Measurements from ENCODE around the gene PLPPR1.

Gene PLPPR1

GRCh38 chr9:101128623-101129022 is 100.1 kb downstream of the PLPPR1 start:
- DNase-seq = no peak

GRCh38 chr9:101130054-101130453 is 101.5 kb downstream of the PLPPR1 start:
- no peak for DNase-seq

GRCh38 chr9:101131326-101131725 is 102.8 kb downstream of the PLPPR1 start:
- no peak for DNase-seq

- DNase-seq = no peak
These were observed 104.3 kb downstream of the PLPPR1 start for GRCh38 chr9:101132801-101133200.

- no peak for DNase-seq
These were observed 110.0 kb downstream of the PLPPR1 start for GRCh38 chr9:101138509-101138908.

GRCh38 chr9:101139082-101139481 is 110.6 kb downstream of the PLPPR1 start:
- DNase-seq = no peak

- no peak for DNase-seq
These were observed 112.2 kb downstream of the PLPPR1 start for GRCh38 chr9:101140764-101141163.

GRCh38 chr9:101146508-101146907 is 118.0 kb downstream of the PLPPR1 start:
- no peak for DNase-seq

GRCh38 chr9:101148344-101148743 is 119.8 kb downstream of the PLPPR1 start:
- DNase-seq = no peak

- no peak for DNase-seq
These were observed 129.8 kb downstream of the PLPPR1 start for GRCh38 chr9:101158361-101158760.

- no peak for DNase-seq
These were observed 133.7 kb downstream of the PLPPR1 start for GRCh38 chr9:101162231-101162630.

- DNase-seq = no peak
These were observed 136.6 kb downstream of the PLPPR1 start for GRCh38 chr9:101165131-101165530.

GRCh38 chr9:101167490-101168134 is 139.1 kb downstream of the PLPPR1 start:
- no peak for DNase-seq

- DNase-seq = no peak
These were observed 144.1 kb downstream of the PLPPR1 start for GRCh38 chr9:101172616-101173015.

GRCh38 chr9:101173907-101174306 is 145.4 kb downstream of the PLPPR1 start:
- no peak for DNase-seq

- no peak for DNase-seq
These were observed 147.9 kb downstream of the PLPPR1 start for GRCh38 chr9:101176384-101176783.

- DNase-seq = no peak
These were observed 156.3 kb downstream of the PLPPR1 start for GRCh38 chr9:101184813-101185278.

GRCh38 chr9:101191723-101192122 is 163.2 kb downstream of the PLPPR1 start:
- no peak for DNase-seq

GRCh38 chr9:101197026-101197425 is 168.5 kb downstream of the PLPPR1 start:
- no peak for DNase-seq

- no peak for DNase-seq
These were observed 172.3 kb downstream of the PLPPR1 start for GRCh38 chr9:101200852-101201251.

GRCh38 chr9:101201630-101202029 is 173.1 kb downstream of the PLPPR1 start:
- DNase-seq = no peak

- no peak for DNase-seq
These were observed 181.1 kb downstream of the PLPPR1 start for GRCh38 chr9:101209670-101210069.

- DNase-seq = no peak
These were observed 184.1 kb downstream of the PLPPR1 start for GRCh38 chr9:101212661-101213060.

GRCh38 chr9:101219030-101219429 is 190.5 kb downstream of the PLPPR1 start:
- DNase-seq = no peak

GRCh38 chr9:101220341-101220740 is 191.8 kb downstream of the PLPPR1 start:
- DNase-seq = no peak

All from CD4-positive, alpha-beta T cell treated with Interferon alpha-2 for 1 hour (primary cell).